ENCODE measurements around the gene RNF213. TPM values are rescaled to one million over a fixed set of nuclear protein-coding genes. Genes with fewer than 3 reads are reported as not detected.

RNF213 gene
- total RNA-seq, 2 donors from 2014 or later: 150 to 174 TPM

DNA sequence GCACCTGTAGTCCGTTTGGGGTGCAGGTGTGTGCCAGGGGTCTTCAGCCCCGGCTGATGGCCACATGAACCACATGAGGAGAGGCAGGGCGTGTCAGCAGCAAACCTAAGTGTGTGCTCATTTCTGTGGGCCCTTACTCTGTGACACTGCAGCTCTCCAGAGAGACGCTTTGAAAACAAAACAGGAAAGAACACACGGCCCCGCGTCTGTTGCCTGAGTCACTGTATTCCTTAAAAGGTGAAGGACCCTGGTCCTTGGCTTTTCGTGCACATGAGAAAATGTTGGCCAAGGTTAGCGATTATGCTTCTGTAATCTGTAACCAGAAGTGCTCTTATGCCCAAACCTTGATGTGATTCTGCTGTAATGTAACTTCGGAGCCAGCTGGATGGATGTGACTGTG lies 176.9 kb downstream of the RNF213 start:
- H3K27ac ChIP-seq: peak overlapping the region; percentile 61 to 72
- peak; percentile 37 for ATAC-seq (ENCODE audit: insufficient number of reproducible peaks, low FRiP score, low read depth)
- TF ChIP-seq, protein P1, sequence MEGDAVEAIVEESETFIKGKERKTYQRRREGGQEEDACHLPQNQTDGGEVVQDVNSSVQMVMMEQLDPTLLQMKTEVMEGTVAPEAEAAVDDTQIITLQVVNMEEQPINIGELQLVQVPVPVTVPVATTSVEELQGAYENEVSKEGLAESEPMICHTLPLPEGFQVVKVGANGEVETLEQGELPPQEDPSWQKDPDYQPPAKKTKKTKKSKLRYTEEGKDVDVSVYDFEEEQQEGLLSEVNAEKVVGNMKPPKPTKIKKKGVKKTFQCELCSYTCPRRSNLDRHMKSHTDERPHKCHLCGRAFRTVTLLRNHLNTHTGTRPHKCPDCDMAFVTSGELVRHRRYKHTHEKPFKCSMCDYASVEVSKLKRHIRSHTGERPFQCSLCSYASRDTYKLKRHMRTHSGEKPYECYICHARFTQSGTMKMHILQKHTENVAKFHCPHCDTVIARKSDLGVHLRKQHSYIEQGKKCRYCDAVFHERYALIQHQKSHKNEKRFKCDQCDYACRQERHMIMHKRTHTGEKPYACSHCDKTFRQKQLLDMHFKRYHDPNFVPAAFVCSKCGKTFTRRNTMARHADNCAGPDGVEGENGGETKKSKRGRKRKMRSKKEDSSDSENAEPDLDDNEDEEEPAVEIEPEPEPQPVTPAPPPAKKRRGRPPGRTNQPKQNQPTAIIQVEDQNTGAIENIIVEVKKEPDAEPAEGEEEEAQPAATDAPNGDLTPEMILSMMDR (IDR thresholded peaks at IDR 0.05): no peak

DNA sequence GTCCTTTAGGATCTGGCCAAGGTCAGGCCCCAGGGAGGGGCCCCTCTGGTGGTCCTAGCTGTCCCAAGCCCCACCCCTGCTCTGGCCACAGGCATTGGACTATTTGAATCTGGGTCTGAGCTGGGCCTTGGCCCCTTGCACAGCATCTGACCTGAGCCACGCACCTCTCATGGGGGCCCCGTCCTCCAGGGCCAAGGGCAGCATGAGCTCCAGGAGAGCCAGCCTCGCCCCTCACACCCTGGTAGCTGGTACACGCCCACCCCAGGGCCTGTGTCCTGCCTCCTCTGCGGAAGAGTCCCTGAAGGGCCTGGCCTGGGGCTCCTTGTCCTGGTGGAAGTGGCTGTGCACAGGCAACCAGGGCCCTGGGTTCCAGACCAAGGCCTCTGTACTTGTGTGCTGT lies 178.2 kb downstream of the RNF213 start:
- ATAC-seq (ENCODE audit: insufficient number of reproducible peaks, low FRiP score, low read depth) (no peak), DNase-seq (ENCODE audit: low spot score) (no peak)
- TF ChIP-seq, protein P1 (IDR thresholded peaks at IDR 0.05): no peak
- Histone ChIP-seq H3K27me3 (replicated peaks; ENCODE audit: insufficient read depth) (no peaks in the 10 kb centered on the region), H3K4me3 (no peak overlapping the region), H3K27ac (peak overlapping the region; percentile 61 to 71), H3K36me3 (no peaks in the 10 kb centered on the region), H3K9me3 (no peaks in the 10 kb centered on the region), H3K4me1 (ENCODE audit: control insufficient read depth in 1 of 2, low read depth in 2 of 2) (peaks cover 11 to 24% of the 10 kb centered on the region in 2 donors)

More for the DNA sequence above, 176.9 kb downstream of the RNF213 start:
- Histone ChIP-seq H3K27me3 (replicated peaks; ENCODE audit: insufficient read depth) (no peaks in the 10 kb centered on the region), H3K36me3 (no peaks in the 10 kb centered on the region), H3K4me1 (ENCODE audit: control insufficient read depth in 1 of 2, low read depth in 2 of 2) (peaks cover 11 to 24% of the 10 kb centered on the region in 2 donors), H3K4me3 (peak overlapping the region; percentile 34), H3K9me3 (no peaks in the 10 kb centered on the region)
- no peak for DNase-seq (ENCODE audit: low spot score)

DNA sequence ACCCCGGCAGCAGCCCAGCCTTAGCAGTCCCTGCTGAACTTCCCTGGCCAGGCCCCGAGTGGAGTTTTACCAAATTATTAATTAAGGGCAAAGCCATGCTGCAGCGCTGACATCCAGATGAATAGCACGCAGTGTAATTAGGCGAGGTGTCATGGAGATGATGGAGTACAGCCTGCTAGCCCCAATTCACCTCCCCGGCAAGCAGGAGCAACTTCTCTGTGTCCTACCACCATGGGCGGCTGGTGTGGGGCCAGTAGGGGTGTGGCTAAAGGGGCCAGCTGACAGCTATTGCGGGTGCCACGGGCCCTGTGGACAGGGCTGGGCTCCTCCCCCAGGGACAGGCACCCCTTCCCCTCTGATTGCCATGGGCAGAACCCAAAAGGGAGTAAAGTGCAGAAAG lies 178.8 kb downstream of the RNF213 start:
- TF ChIP-seq, protein P1 (IDR thresholded peaks at IDR 0.05): no peak
- ATAC-seq (ENCODE audit: insufficient number of reproducible peaks, low FRiP score, low read depth) (no peak), DNase-seq (ENCODE audit: low spot score) (no peak)
- peaks cover 11 to 24% of the 10 kb centered on the region in 2 donors for H3K4me1 ChIP-seq (ENCODE audit: control insufficient read depth in 1 of 2, low read depth in 2 of 2)
- H3K4me3 ChIP-seq: no peak overlapping the region
- H3K36me3 ChIP-seq: no peaks in the 10 kb centered on the region
- H3K9me3 ChIP-seq: no peaks in the 10 kb centered on the region
- no peaks in the 10 kb centered on the region for H3K27me3 ChIP-seq (replicated peaks; ENCODE audit: insufficient read depth)
- H3K27ac ChIP-seq: no peak overlapping the region

DNA sequence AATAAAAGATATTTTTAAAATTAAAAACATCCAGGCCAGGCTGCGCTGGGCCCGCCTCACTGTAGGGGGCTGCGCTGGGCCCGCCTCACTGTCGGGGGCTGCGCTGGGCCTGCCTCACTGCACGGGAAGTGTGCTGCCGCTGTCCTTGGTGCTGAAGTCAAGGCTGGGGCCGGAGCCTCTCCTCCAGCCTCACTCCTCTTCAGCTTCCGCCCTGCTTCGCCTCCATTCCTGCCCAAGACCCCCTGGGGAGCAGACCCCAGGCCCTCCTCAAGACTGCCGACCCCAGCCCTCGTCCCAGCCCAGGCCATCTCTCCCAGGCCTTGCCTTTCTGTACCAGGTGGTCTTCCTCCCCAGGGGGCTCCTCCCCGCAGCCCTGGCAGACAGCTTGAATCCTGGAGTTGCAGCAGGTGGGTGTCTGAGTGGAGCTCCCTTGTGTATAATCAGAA lies 180.5 kb downstream of the RNF213 start:
- Histone ChIP-seq H3K9me3 (no peaks in the 10 kb centered on the region), H3K27me3 (replicated peaks; ENCODE audit: insufficient read depth) (no peaks in the 10 kb centered on the region), H3K4me1 (ENCODE audit: control insufficient read depth in 1 of 2, low read depth in 2 of 2) (peaks cover 11 to 26% of the 10 kb centered on the region in 2 donors), H3K36me3 (no peaks in the 10 kb centered on the region), H3K27ac (no peak overlapping the region), H3K4me3 (no peak overlapping the region)
- ATAC-seq (ENCODE audit: insufficient number of reproducible peaks, low FRiP score, low read depth) (no peak), DNase-seq (ENCODE audit: low spot score) (no peak)
- TF ChIP-seq, protein P1 (IDR thresholded peaks at IDR 0.05): no peak

DNA sequence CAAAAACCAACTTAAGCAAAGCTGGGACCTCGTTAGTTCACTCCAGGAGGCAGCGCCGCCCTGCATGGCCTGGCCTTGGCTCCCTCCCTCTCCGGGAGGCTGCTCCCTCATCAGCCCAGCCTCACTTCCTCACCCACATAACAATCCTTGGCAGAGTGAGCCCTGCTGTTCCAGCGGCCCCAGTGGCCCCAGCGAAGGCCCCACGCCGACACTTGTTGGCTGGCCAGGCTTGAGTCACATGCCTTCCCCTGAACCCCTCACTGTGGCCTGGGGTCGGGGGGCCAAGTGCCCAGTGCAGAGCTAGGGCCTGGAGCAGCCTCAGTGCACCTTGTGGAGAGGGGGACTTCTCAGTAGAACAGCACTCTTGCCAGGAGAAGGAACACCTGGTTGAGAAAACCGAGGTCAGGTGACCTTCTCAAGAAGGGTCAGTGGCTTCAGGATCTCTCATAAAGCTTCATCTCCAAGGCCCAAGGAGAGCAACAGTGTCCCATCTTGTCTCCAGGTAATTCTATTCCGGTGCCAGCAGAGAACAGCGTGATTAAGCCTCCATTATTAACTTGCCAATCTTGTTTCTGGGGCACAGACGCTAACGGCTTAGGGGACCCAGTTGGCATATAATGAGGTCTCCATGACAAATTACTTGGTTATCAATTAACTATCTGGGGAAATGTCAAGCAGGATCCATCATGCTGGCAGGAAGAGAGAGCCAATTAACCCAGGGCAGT lies 181.1 kb downstream of the RNF213 start:
- DNase-seq (ENCODE audit: low spot score): no peak
- Histone ChIP-seq H3K27ac (no peak overlapping the region), H3K27me3 (replicated peaks; ENCODE audit: insufficient read depth) (no peaks in the 10 kb centered on the region), H3K36me3 (no peaks in the 10 kb centered on the region), H3K4me3 (no peak overlapping the region), H3K4me1 (ENCODE audit: control insufficient read depth in 1 of 2, low read depth in 2 of 2) (peaks cover 11 to 32% of the 10 kb centered on the region in 2 donors), H3K9me3 (no peaks in the 10 kb centered on the region)
- ATAC-seq (ENCODE audit: insufficient number of reproducible peaks, low FRiP score, low read depth): no peak
- TF ChIP-seq, protein P1 (IDR thresholded peaks at IDR 0.05): no peak
